Neuronal stem cell (in vitro differentiated cells): ENCODE measurements around the gene TLCD3B.

Source experiments
- DNase-seq: peaks from one replicate; pipeline ENCODE4 v3.0.0-alpha.2; 2013; ENCODE audit warnings: low spot score
- H2AFZ ChIP-seq: one replicate; pipeline ENCODE4 v1.6.1; 2013; ENCODE audit warnings: mild to moderate bottlenecking, low read length, inconsistent platforms
- H2AK5ac ChIP-seq: 2 replicates; pipeline ENCODE4 v1.6.1; 2013; ENCODE audit warnings: low read depth, mild to moderate bottlenecking, inconsistent platforms, low read length, moderate library complexity, mixed read lengths
- H2BK120ac ChIP-seq: 2 replicates; pipeline ENCODE4 v1.6.1; 2013; ENCODE audit warnings: low read depth, mild to moderate bottlenecking, inconsistent platforms, low read length, moderate library complexity, mixed read lengths
- H2BK12ac ChIP-seq: one replicate; pipeline ENCODE4 v1.6.1; 2013; ENCODE audit warnings: low read length, inconsistent platforms
- H2BK15ac ChIP-seq: 2 replicates; pipeline ENCODE4 v1.6.1; 2013; ENCODE audit warnings: mild to moderate bottlenecking, low read length, inconsistent platforms, mixed read lengths
- H2BK5ac ChIP-seq: one replicate; pipeline ENCODE4 v1.6.1; 2013; ENCODE audit warnings: inconsistent platforms, mild to moderate bottlenecking, low read length, moderate library complexity
- H3K14ac ChIP-seq: one replicate; pipeline ENCODE4 v1.6.1; 2013; ENCODE audit warnings: low read length, inconsistent platforms
- H3K18ac ChIP-seq: 2 replicates; pipeline ENCODE4 v1.6.1; 2013; ENCODE audit warnings: low read length, inconsistent platforms
- H3K23ac ChIP-seq: 2 replicates; pipeline ENCODE4 v1.6.1; 2013; ENCODE audit warnings: low read depth, mild to moderate bottlenecking, mixed read lengths, low read length, inconsistent platforms; ENCODE audit not compliant: poor library complexity
- H3K27ac ChIP-seq: replicated peaks from 3 replicates; pipeline ENCODE4 v1.5.1; 2013; ENCODE audit warnings: low read length, inconsistent platforms
- H3K27me3 ChIP-seq, 3 experiments: 2 replicates each; pipeline ENCODE4 v1.6.1; 2013; ENCODE audit warnings: low read length in 3 of 3, mild to moderate bottlenecking in 2 of 3, inconsistent platforms in 1 of 3, low read depth in 1 of 3, mixed read lengths in 1 of 3, moderate library complexity in 1 of 3; ENCODE audit not compliant: control insufficient read depth in 3 of 3, insufficient read depth in 3 of 3
- H3K36me3 ChIP-seq, 2 donors: replicated peaks in 1 of 2; 2 replicates each; pipeline ENCODE4 v1.6.1; 2013; ENCODE audit warnings: low read length in 2 of 2; ENCODE audit not compliant: control insufficient read depth in 2 of 2, insufficient read depth in 2 of 2
- H3K4ac ChIP-seq: 2 replicates; pipeline ENCODE4 v1.6.1; 2013; ENCODE audit warnings: inconsistent platforms, mild to moderate bottlenecking, low read length, moderate library complexity
- H3K4me1 ChIP-seq, 2 donors: 1 replicate in 1 of 2; 2 replicates in 1 of 2; pipeline ENCODE4 v1.6.1; 2013; ENCODE audit warnings: low read length in 2 of 2, low read depth in 1 of 2; ENCODE audit not compliant: control insufficient read depth in 2 of 2, insufficient read depth in 1 of 2
- H3K4me2 ChIP-seq: one replicate; pipeline ENCODE4 v1.6.1; 2013; ENCODE audit warnings: mild to moderate bottlenecking, low read length, inconsistent platforms; ENCODE audit not compliant: insufficient read depth, poor library complexity, severe bottlenecking
- H3K4me3 ChIP-seq, 2 donors: 2 replicates each; pipeline ENCODE4 v1.5.1; 2013; ENCODE audit warnings: low read length in 2 of 2, mild to moderate bottlenecking in 2 of 2, inconsistent platforms in 1 of 2, moderate library complexity in 1 of 2
- H3K79me1 ChIP-seq: one replicate; pipeline ENCODE4 v1.6.1; 2013; ENCODE audit warnings: low read depth, mild to moderate bottlenecking, inconsistent platforms, low read length, moderate library complexity
- H3K9ac ChIP-seq: one replicate; pipeline ENCODE4 v1.6.1; 2013; ENCODE audit warnings: mild to moderate bottlenecking, low read depth, low read length, inconsistent platforms; ENCODE audit not compliant: poor library complexity
- H3K9me3 ChIP-seq, 2 donors: replicated peaks in 1 of 2; 2 replicates each; pipeline versions ENCODE3 to v1.6.1; 2013; ENCODE audit warnings: low read length in 2 of 2, mild to moderate bottlenecking in 2 of 2, inconsistent platforms in 1 of 2, low read depth in 1 of 2, mixed read lengths in 1 of 2, moderate library complexity in 1 of 2; ENCODE audit not compliant: control insufficient read depth in 2 of 2, insufficient read depth in 1 of 2
- H4K8ac ChIP-seq: one replicate; pipeline ENCODE4 v1.6.1; 2013; ENCODE audit warnings: low read depth, mild to moderate bottlenecking, inconsistent platforms, low read length, moderate library complexity
- H4K91ac ChIP-seq: one replicate; pipeline ENCODE4 v1.6.1; 2013; ENCODE audit warnings: low read length, low read depth, mild to moderate bottlenecking, inconsistent platforms; ENCODE audit not compliant: poor library complexity
- WGBS, 2 donors: extraction: QIAGEN DNeasy Blood & Tissue Kit; methylation state at CpG; one replicate each; pipeline ENCODE4 v1.1.7; 2013; ENCODE audit warnings: missing lambda C conversion rate in 2 of 2, mixed read lengths in 1 of 2; ENCODE audit not compliant: insufficient read length in 2 of 2, insufficient replicate concordance in 1 of 2; ENCODE audit errors: extremely low coverage in 2 of 2; 5-methylcytosine and 5-hydroxymethylcytosine counted together

Gene TLCD3B

GRCh38 chr16:29984764-29985147 is 46.3 kb downstream of the TLCD3B start:
- Histone ChIP-seq H3K27ac (no peak overlapping the region), H3K9ac (no peak overlapping the region), H3K18ac (no peak overlapping the region), H4K8ac (no peak overlapping the region), H3K27me3 (no peaks in the 10 kb centered on the region), H3K23ac (no peak overlapping the region), H2BK15ac (no peak overlapping the region), H3K9me3 (no peaks in the 10 kb centered on the region), H3K36me3 (peaks cover 77 to 100% of the 10 kb centered on the region in 2 donors), H3K14ac (no peak overlapping the region), H2BK5ac (no peak overlapping the region), H4K91ac (no peak overlapping the region), H2AK5ac (no peak overlapping the region), H3K4me3 (no peak overlapping the region), H3K4me1 (no peaks in the 10 kb centered on the region), H3K4ac (no peak overlapping the region), H2BK120ac (no peak overlapping the region), H2BK12ac (no peak overlapping the region), H2AFZ (no peak overlapping the region), H3K79me1 (peaks cover 2% of the 10 kb centered on the region), H3K4me2 (no peak overlapping the region)
- DNase-seq = no peak
- no CpG with 5 or more reads among the region's 5 CpGs for WGBS, 2 donors

DNA sequence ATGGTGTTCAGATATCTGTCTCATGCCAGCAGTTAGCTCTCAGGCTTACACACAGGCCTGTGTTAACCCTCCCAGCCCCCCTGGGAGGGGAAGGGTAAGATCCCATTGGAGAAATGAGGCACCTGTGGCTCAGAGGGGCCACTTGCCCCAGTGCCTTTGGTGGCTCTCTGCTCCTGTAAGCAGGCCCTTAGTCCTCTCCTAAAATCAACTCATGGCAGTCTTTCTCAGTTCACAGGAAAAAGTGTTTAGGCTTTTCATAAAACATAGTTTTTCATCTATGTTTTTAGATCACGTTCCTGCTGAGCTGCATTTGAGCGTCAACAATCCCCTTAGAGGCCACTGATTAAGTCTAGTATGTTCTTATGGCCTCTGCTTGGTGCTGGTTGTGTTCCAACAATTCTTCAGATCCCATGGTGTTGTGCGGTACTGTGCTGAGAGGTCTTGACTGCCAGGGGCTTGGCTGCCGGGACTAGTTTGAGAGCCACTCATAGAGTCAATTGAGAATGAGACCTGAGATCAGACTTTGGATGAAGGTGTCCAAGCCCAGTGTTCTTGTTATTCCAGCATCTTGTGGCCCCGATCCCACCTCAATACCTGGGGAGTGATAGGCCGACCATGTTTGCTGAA is 46.8 kb downstream of the TLCD3B start:
- DNase-seq = no peak
- Histone ChIP-seq H2BK12ac (no peak overlapping the region), H3K4me2 (no peak overlapping the region), H3K18ac (no peak overlapping the region), H3K14ac (no peak overlapping the region), H3K36me3 (peaks cover 73 to 100% of the 10 kb centered on the region in 2 donors), H3K23ac (no peak overlapping the region), H3K79me1 (peaks cover 2% of the 10 kb centered on the region), H3K9me3 (no peaks in the 10 kb centered on the region), H2BK5ac (no peak overlapping the region), H2BK15ac (no peak overlapping the region), H3K27me3 (no peaks in the 10 kb centered on the region), H4K8ac (no peak overlapping the region), H3K27ac (no peak overlapping the region), H2AFZ (no peak overlapping the region), H4K91ac (no peak overlapping the region), H3K4me1 (no peaks in the 10 kb centered on the region), H2BK120ac (no peak overlapping the region), H3K4me3 (no peak overlapping the region), H3K4ac (no peak overlapping the region), H2AK5ac (no peak overlapping the region), H3K9ac (no peak overlapping the region)
- WGBS, 2 donors = no CpG with 5 or more reads among the region's 6 CpGs

DNA sequence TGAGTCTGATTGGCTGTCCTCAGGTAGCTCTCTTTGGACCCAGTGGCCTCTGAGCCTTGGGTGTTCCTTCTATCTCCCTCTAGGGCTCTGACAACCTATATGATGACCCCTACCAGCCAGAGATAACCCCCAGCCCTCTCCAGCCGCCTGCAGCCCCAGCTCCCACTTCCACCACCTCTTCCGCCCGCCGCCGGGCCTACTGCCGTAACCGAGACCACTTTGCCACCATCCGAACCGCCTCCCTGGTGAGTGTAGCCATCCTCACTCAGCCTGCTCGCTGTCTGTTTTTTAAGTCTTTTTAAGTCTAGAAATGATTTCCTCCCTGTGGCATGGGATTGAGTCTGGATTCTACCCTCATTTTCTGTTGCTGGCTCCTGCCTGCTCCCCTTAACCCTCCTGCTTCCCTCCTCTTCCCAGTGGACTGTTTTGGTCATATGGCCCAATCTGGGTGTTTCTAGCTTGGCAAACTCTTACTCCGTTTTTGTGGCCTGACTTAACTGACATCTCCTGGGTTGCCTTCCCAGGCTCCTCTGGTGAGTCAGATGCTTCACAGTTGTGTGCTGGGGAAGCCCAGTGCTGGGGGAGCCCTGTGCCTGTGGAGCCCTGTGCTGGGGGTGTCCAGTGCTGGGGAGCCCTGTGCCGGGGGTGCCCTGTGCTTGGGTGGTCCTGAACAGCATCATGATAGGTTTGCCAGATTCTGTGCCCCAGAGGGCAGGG is 47.5 kb downstream of the TLCD3B start:
- no peak overlapping the region for H2AFZ ChIP-seq
- no peak overlapping the region for H2BK12ac ChIP-seq
- no peaks in the 10 kb centered on the region for H3K27me3 ChIP-seq
- no peak for DNase-seq
- H3K36me3 ChIP-seq = peaks cover 75 to 100% of the 10 kb centered on the region in 2 donors
- H4K91ac ChIP-seq = no peak overlapping the region
- WGBS, 2 donors = no CpG with 5 or more reads among the region's 12 CpGs
- no peak overlapping the region for H2AK5ac ChIP-seq
- no peak overlapping the region for H3K4me3 ChIP-seq
- no peak overlapping the region for H2BK15ac ChIP-seq
- H4K8ac ChIP-seq = no peak overlapping the region
- no peak overlapping the region for H3K14ac ChIP-seq
- H2BK5ac ChIP-seq = no peak overlapping the region
- H3K9ac ChIP-seq = no peak overlapping the region
- no peaks in the 10 kb centered on the region for H3K9me3 ChIP-seq
- H3K18ac ChIP-seq = no peak overlapping the region
- H3K4me2 ChIP-seq = no peak overlapping the region
- no peak overlapping the region for H3K27ac ChIP-seq
- H2BK120ac ChIP-seq = no peak overlapping the region
- H3K4ac ChIP-seq = no peak overlapping the region
- peaks cover 2% of the 10 kb centered on the region for H3K79me1 ChIP-seq
- no peaks in the 10 kb centered on the region for H3K4me1 ChIP-seq
- no peak overlapping the region for H3K23ac ChIP-seq

DNA sequence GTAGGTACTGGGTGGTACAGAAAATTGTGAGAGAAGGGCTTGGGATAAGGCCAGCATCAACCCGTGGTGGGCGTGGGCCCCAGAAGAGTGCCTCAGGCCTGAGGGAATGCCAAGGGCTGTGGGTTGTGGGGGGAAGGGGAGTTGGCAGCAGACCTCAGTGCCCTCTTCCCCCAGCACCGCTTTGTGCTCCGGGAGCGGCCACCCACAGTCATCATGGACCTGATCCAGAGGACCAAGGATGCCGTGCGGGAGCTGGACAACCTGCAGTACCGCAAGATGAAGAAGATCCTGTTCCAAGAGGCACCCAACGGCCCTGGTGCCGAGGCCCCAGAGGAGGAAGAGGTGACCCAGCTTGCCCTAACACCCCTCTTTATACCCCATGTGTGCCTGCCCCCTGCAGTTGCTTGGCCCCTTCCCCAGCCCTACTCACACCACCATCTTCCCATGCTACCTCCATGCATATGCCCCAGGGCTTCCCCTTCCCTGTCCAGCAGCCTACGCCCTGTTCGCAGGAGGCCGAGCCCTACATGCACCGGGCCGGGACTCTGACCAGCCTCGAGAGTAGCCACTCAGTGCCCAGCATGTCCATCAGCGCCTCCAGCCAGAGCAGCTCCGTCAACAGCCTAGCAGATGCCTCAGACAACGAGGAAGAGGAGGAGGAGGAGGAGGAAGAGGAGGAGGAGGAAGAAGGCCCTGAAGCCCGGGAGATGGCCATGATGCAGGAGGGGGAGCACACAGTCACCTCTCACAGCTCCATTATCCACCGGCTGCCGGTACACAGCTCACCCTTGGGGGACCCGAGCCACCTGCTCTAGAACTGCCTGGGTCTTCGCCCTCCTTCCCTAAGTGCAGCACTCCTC is 48.3 kb downstream of the TLCD3B start:
- no peak for DNase-seq

More for the DNA sequence above, 48.3 kb downstream of the TLCD3B start:
- Histone ChIP-seq H2BK120ac (no peak overlapping the region), H3K4me1 (no peaks in the 10 kb centered on the region), H2BK5ac (no peak overlapping the region), H3K79me1 (peaks cover 5% of the 10 kb centered on the region), H3K9me3 (no peaks in the 10 kb centered on the region), H3K23ac (no peak overlapping the region), H3K4ac (no peak overlapping the region), H2BK15ac (no peak overlapping the region), H3K4me3 (no peak overlapping the region), H2BK12ac (no peak overlapping the region), H2AFZ (no peak overlapping the region), H3K36me3 (peaks cover 79 to 100% of the 10 kb centered on the region in 2 donors), H3K18ac (no peak overlapping the region), H3K27ac (no peak overlapping the region), H2AK5ac (no peak overlapping the region), H4K8ac (no peak overlapping the region), H4K91ac (no peak overlapping the region), H3K9ac (no peak overlapping the region), H3K4me2 (no peak overlapping the region), H3K27me3 (no peaks in the 10 kb centered on the region), H3K14ac (no peak overlapping the region)
- no CpG with 5 or more reads among the region's 24 CpGs for WGBS, 2 donors
